Left lung (tissue), 10 donors: ENCODE results near the gene FMO3. TPM values are rescaled to one million over a fixed set of nuclear protein-coding genes. Genes with fewer than 3 reads are reported as not detected.

Experiments
- ATAC-seq: fragments of 200-7000 bp; cut with Tn5 transposase; one replicate; pipeline ENCODE4 v1.9.1; 2020; ENCODE audit warnings: moderate library complexity
- DNase-seq, 4 donors: peaks; one replicate each; pipeline ENCODE4 v3.0.0-alpha.2; 2013 to 2020
- H3K27ac ChIP-seq, 2 donors: fragments of 200-600 bp; sonication (generic) in 1 of 2; one replicate each; pipeline versions ENCODE4 v1.5.0 to v1.8.0; 2020 to 2021
- H3K27me3 ChIP-seq, 2 donors: fragments of 200-600 bp; sonication (generic) in 1 of 2; one replicate each; pipeline versions ENCODE4 v1.5.0 to v1.8.0; 2020 to 2021
- H3K36me3 ChIP-seq, 2 donors: fragments of 200-600 bp; sonication (generic) in 1 of 2; one replicate each; pipeline versions ENCODE4 v1.5.0 to v1.8.0; 2020 to 2021
- H3K4me1 ChIP-seq, 2 donors: fragments of 200-600 bp; one replicate each; pipeline ENCODE4 v1.8.0; 2021
- H3K4me3 ChIP-seq, 2 donors: fragments of 200-600 bp; sonication (generic) in 1 of 2; one replicate each; pipeline versions ENCODE4 v1.5.0 to v1.8.0; 2020 to 2021; ENCODE audit warnings: mild to moderate bottlenecking in 1 of 2
- H3K9me3 ChIP-seq, 2 donors: fragments of 200-600 bp; sonication (generic) in 1 of 2; one replicate each; pipeline versions ENCODE4 v1.5.0 to v1.8.0; 2020 to 2021
- intact Hi-C, 2 donors: fragments of 100-400 bp; cut with DNase I; formaldehyde crosslinking; loops; one replicate each; pipeline versions ENCODE4 v1.11.2 to v1.14.2; 2022
- microRNA-seq, 2 donors: library from miRNA; unstranded; fragments of <30 nt; microRNA quantifications; one replicate each; pipeline ENCODE4, GENCODE V29; 2019
- polyA plus RNA-seq, 6 donors: library from polyadenylated mRNA; unstranded; fragments of 120-200 nt; gene quantifications; one replicate each; pipeline ENCODE4 v1.2.1, GENCODE V29; 2013; ENCODE audit not compliant: insufficient read length in 6 of 6
- total RNA-seq, 2 donors: library from RNA; stranded (reverse); fragmentation: NEBNext Ultra II Directional; extraction: Animal tissue kit (Norgen Biotek cat#: 25700); gene quantifications; one replicate each; pipeline ENCODE4 v1.2.1, GENCODE V29; 2021
- TF ChIP-seq, protein P1 (sequence below), 2 donors: fragments of 200-600 bp; sonication (generic) in 1 of 2; IDR thresholded peaks; one replicate each; pipeline versions ENCODE4 v1.5.0 to v1.8.0; 2021; ENCODE audit warnings: antibody characterized with exemption in 2 of 2
- donor health status: DM: no; HTN: yes; CAD: no.
- donor health status: DM: no; HTN: no; CAD: no.

FMO3 gene
- total and polyA plus RNA-seq, 8 donors: 0.97 to 5.4 (median 1.7) TPM

DNA sequence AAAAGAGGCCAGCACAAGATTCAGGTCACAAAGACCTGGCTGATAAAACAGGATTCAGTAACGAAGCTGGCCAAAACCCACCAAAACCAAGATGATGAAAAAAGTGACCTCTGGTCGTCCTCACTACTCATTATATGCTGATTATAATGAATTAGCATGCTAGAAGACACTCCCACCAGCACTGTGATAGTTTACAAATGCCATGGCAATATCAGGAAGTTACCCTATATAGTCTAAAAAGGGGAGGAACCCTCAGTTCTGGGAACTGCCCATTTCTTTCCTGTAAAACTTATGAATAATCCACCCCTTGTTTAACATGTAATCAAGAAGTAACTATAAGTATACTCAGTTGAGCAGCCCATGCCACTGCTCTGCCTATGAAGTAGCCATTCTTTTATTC lies 68.4 kb downstream of the FMO3 start:
- intact Hi-C loops: no loop called here
- DNase-seq (no peak), ATAC-seq (no peak)
- Histone ChIP-seq H3K4me3 (no peak overlapping the region), H3K4me1 (no peaks in the 10 kb centered on the region), H3K9me3 (no peaks in the 10 kb centered on the region), H3K27me3 (no peaks in the 10 kb centered on the region), H3K36me3 (no peaks in the 10 kb centered on the region), H3K27ac (no peak overlapping the region)
- TF ChIP-seq, protein P1, sequence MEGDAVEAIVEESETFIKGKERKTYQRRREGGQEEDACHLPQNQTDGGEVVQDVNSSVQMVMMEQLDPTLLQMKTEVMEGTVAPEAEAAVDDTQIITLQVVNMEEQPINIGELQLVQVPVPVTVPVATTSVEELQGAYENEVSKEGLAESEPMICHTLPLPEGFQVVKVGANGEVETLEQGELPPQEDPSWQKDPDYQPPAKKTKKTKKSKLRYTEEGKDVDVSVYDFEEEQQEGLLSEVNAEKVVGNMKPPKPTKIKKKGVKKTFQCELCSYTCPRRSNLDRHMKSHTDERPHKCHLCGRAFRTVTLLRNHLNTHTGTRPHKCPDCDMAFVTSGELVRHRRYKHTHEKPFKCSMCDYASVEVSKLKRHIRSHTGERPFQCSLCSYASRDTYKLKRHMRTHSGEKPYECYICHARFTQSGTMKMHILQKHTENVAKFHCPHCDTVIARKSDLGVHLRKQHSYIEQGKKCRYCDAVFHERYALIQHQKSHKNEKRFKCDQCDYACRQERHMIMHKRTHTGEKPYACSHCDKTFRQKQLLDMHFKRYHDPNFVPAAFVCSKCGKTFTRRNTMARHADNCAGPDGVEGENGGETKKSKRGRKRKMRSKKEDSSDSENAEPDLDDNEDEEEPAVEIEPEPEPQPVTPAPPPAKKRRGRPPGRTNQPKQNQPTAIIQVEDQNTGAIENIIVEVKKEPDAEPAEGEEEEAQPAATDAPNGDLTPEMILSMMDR (IDR thresholded peaks at IDR 0.05): no peak

DNA sequence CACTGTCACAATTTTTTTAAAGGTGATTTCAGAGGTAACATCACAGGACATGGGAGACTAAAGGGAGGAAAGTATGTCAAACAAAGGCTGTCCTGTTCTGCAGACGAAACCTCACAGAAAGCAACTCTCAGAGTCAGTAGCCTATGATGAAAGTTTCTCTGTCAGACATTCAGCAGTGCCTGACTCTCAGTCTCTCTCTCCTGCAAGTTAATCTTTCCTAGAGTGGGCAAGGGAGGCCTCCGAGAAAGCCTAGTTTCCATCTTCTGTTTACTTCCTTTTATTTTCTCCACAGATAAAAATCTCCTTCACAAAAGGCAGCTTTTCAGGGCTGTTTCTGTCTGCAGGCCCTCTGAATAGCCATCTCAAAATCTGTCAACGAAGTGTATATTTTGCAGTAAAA lies 69.5 kb downstream of the FMO3 start:
- ATAC-seq (no peak), DNase-seq (no peak)
- no peaks in the 10 kb centered on the region for H3K27me3 ChIP-seq
- peak overlapping the region in 1 of 2 donors; percentile 44 for H3K27ac ChIP-seq
- no peak overlapping the region for H3K4me3 ChIP-seq
- intact Hi-C loops: no loop called here
- TF ChIP-seq, protein P1 (IDR thresholded peaks at IDR 0.05): no peak
- no peaks in the 10 kb centered on the region for H3K9me3 ChIP-seq
- no peaks in the 10 kb centered on the region for H3K4me1 ChIP-seq
- H3K36me3 ChIP-seq: no peaks in the 10 kb centered on the region

DNA sequence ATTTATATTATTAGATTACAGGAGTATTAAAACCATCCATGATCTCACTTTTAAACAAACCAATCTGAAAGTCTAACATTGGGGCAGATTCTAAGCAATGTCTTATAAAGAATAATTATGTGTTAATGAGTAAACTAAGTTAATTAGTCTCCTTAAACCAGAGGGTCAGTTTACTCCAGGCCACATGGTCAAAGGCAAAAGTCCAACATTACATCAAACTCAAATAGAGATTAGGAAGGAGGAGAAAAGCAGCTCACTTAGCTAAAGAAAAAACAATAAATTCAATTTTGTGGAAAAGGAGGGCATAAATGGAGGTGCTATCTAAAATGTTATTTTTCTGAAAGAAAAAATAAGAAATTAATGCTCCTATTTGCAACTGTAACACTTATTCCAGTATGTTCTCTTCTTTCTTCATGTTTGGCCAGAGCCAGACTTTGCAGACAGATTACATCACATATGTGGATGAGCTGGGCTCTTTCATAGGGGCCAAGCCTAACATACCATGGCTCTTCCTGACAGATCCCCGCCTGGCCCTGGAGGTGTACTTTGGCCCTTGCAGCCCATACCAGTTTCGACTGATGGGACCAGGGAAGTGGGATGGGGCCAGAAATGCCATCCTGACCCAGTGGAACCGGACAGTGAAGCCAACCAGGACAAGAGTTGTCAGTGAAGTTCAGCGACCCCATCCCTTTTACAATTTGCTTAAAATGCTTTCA lies 70.1 kb downstream of the FMO3 start:
- no peaks in the 10 kb centered on the region for H3K4me1 ChIP-seq
- no peaks in the 10 kb centered on the region for H3K27me3 ChIP-seq
- no peak for DNase-seq
- H3K4me3 ChIP-seq: no peak overlapping the region
- peak; percentile 43 for ATAC-seq
- no peaks in the 10 kb centered on the region for H3K9me3 ChIP-seq
- peak overlapping the region in 1 of 2 donors; percentile 44 for H3K27ac ChIP-seq
- intact Hi-C loops: no loop called here
- TF ChIP-seq, protein P1 (IDR thresholded peaks at IDR 0.05): no peak
- H3K36me3 ChIP-seq: no peaks in the 10 kb centered on the region

DNA sequence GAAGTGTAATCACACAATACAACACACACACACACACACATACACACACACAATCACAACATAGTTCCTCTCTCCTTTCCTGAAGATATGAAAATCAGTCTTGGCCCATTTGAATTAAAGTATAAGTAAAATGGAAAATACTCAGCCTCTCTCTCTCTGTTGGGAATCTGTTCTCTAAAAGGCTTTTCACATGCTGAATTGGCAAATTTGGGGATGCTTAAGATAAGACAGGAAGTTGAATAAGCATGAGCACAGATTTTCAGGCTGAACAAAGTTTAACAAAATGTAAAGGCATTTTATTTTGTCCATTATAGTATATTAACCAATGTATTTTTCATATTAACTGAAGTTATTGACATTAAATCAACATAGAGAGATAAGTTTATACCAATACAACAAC lies 70.7 kb downstream of the FMO3 start:
- DNase-seq (no peak), ATAC-seq (no peak)
- Histone ChIP-seq H3K4me1 (no peaks in the 10 kb centered on the region), H3K4me3 (no peak overlapping the region), H3K9me3 (no peaks in the 10 kb centered on the region), H3K27ac (no peak overlapping the region), H3K36me3 (no peaks in the 10 kb centered on the region), H3K27me3 (no peaks in the 10 kb centered on the region)
- TF ChIP-seq, protein P1 (IDR thresholded peaks at IDR 0.05): no peak
- intact Hi-C loops: no loop called here

DNA sequence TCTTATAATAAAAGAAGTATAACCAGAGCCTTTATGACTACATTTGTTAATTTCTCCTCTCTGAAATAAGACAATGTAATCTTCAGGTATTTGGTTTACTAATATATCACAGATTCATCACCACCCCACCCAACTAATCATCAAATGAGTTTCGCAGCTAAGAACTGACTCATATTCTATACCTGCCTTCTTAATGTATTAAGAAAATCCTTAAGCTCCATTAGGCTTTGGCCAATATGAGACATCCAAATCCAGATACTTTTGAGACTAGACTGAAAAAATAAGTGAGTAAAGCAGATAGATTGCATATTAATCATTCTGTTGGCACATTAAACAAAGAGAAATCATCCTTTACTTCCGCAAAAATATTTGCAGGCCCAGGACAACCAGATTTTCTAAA lies 75.7 kb downstream of the FMO3 start:
- Histone ChIP-seq H3K36me3 (no peaks in the 10 kb centered on the region), H3K9me3 (no peaks in the 10 kb centered on the region), H3K27ac (no peak overlapping the region), H3K4me3 (no peak overlapping the region), H3K4me1 (no peaks in the 10 kb centered on the region), H3K27me3 (no peaks in the 10 kb centered on the region)
- no peak for ATAC-seq
- TF ChIP-seq, protein P1 (IDR thresholded peaks at IDR 0.05): no peak
- no peak for DNase-seq
- intact Hi-C loops: no loop called here

Small RNAs within 50 kb of the gene (microRNA-seq; reads per million reads assigned to microRNA genes)
- gene MIR1295A: 0 reads per million in 2 donors
- 0 reads per million in 2 donors for gene MIR1295B

Other genes with a start within 250 kb of the FMO3 start
- under 1 TPM in 1 of 2 donors, not detected in 1; 0.39 TPM for gene MROH9, start 155.4 kb upstream of the FMO3 start, total RNA-seq
- 1 to 10 TPM in 3 of 6 donors, under 1 TPM in 3; 0.08 to 1.6 (median 0.99) TPM for gene MROH9, start 155.4 kb upstream of the FMO3 start, polyA plus RNA-seq
- gene FMO2, start 94.4 kb downstream of the FMO3 start, total RNA-seq: 10 to 100 TPM; 33.9 to 63.4 TPM
- gene FMO2, start 94.4 kb downstream of the FMO3 start, polyA plus RNA-seq: 10 to 100 TPM; 13.7 to 31.0 (median 21.4) TPM
- gene FMO1, start 157.6 kb downstream of the FMO3 start, total RNA-seq: 1 to 10 TPM; 1.9 to 2.7 TPM
- 1 to 10 TPM; 2.0 to 7.5 (median 3.6) TPM for gene FMO1, start 157.6 kb downstream of the FMO3 start, polyA plus RNA-seq
- gene FMO4, start 223.3 kb downstream of the FMO3 start, total RNA-seq: 1 to 10 TPM; 4.0 to 4.8 TPM
- 10 to 100 TPM; 13.4 to 19.7 (median 17.8) TPM for gene FMO4, start 223.3 kb downstream of the FMO3 start, polyA plus RNA-seq